Activated T-helper 1 cell treated with anti-CD3 and anti-CD28 coated beads, Interleukin-12 subunit alpha, Interleukin-12 subunit beta, Interleukin-2, Interleukin-4 antibody, amounts not matched to agents 30 ng/mL and 10 ng/mL and 1 ng/mL, durations not matched to agents 14 hours and 24 hours and 36 hours (primary cell): ENCODE results near the gene PLCB4. TPM values are rescaled to one million over a fixed set of nuclear protein-coding genes. Genes with fewer than 3 reads are reported as not detected.
"Not testable (repeated sequence)": the region's sequence is repeated elsewhere in the genome, so short reads cannot be mapped to it uniquely, and the experiment has no call there.

Source experiments
- DNase-seq: peaks from one replicate; pipeline ENCODE4 v3.0.0; 2021; ENCODE audit warnings: low spot score
- H3K27ac Mint-ChIP-seq: one replicate; pipeline ENCODE4 v1.8.0; 2021; ENCODE audit warnings: mild to moderate bottlenecking, mixed read lengths
- H3K27me3 Mint-ChIP-seq: one replicate; pipeline ENCODE4 v1.8.0; 2022; ENCODE audit warnings: mild to moderate bottlenecking, moderate library complexity, mixed read lengths; ENCODE audit not compliant: insufficient read depth
- H3K36me3 Mint-ChIP-seq: one replicate; pipeline ENCODE4 v1.8.0; 2021; ENCODE audit warnings: low read depth, mixed read lengths
- H3K4me1 Mint-ChIP-seq: one replicate; pipeline ENCODE4 v1.8.0; 2021; ENCODE audit warnings: low read depth, mixed read lengths
- H3K4me3 Mint-ChIP-seq: one replicate; pipeline ENCODE4 v1.8.0; 2021; ENCODE audit warnings: mild to moderate bottlenecking, moderate library complexity, mixed read lengths
- H3K9me3 Mint-ChIP-seq: one replicate; pipeline ENCODE4 v1.8.0; 2021; ENCODE audit warnings: mixed read lengths
- intact Hi-C: fragments of 100-400 bp; cut with micrococcal nuclease; formaldehyde crosslinking; loops from one replicate; pipeline ENCODE4 v1.15.1; 2024
- total RNA-seq: library from RNA; stranded (reverse); gene quantifications from 2 replicates; pipeline ENCODE4 v1.2.3, GENCODE V29; 2022

Gene PLCB4
- total RNA-seq, 1 donor from 2014 or later: not detected

- Mint-ChIP-seq H3K9me3 (peaks cover 13% of the 10 kb centered on the region), H3K36me3 (no peaks in the 10 kb centered on the region), H3K4me1 (no peaks in the 10 kb centered on the region), H3K4me3 (no peak overlapping the region), H3K27me3 (no peaks in the 10 kb centered on the region), H3K27ac (no peak overlapping the region)
- DNase-seq: no peak
- intact Hi-C loops: no loop called here
Observed at GRCh38 chr20:9141921-9142320, 73.0 kb downstream of the PLCB4 start.

- Mint-ChIP-seq H3K4me1 (no peaks in the 10 kb centered on the region), H3K36me3 (no peaks in the 10 kb centered on the region), H3K4me3 (no peak overlapping the region), H3K27me3 (no peaks in the 10 kb centered on the region), H3K27ac (no peak overlapping the region), H3K9me3 (peaks cover 13% of the 10 kb centered on the region)
- no peak for DNase-seq
- intact Hi-C loops: no loop called here
Observed at GRCh38 chr20:9142809-9143208, 73.9 kb downstream of the PLCB4 start.

GRCh38 chr20:9143926-9144325 lies 75.0 kb downstream of the PLCB4 start:
- Mint-ChIP-seq H3K27me3 (no peaks in the 10 kb centered on the region), H3K4me3 (no peak overlapping the region), H3K9me3 (peaks cover 13% of the 10 kb centered on the region), H3K27ac (no peak overlapping the region), H3K4me1 (no peaks in the 10 kb centered on the region), H3K36me3 (no peaks in the 10 kb centered on the region)
- intact Hi-C loops: no loop called here
- DNase-seq: no peak

- no peaks in the 10 kb centered on the region for H3K4me1 Mint-ChIP-seq
- no peak overlapping the region for H3K4me3 Mint-ChIP-seq
- H3K27ac Mint-ChIP-seq: no peak overlapping the region
- DNase-seq: no peak
- no peaks in the 10 kb centered on the region for H3K36me3 Mint-ChIP-seq
- no peaks in the 10 kb centered on the region for H3K27me3 Mint-ChIP-seq
- intact Hi-C loops: no loop called here
- H3K9me3 Mint-ChIP-seq: peaks cover 13% of the 10 kb centered on the region
Observed at GRCh38 chr20:9144643-9145042, 75.8 kb downstream of the PLCB4 start.

GRCh38 chr20:9145142-9145541 lies 76.3 kb downstream of the PLCB4 start:
- H3K4me3 Mint-ChIP-seq: no peak overlapping the region
- H3K27ac Mint-ChIP-seq: no peak overlapping the region
- H3K4me1 Mint-ChIP-seq: no peaks in the 10 kb centered on the region
- H3K27me3 Mint-ChIP-seq: no peaks in the 10 kb centered on the region
- H3K36me3 Mint-ChIP-seq: no peaks in the 10 kb centered on the region
- DNase-seq: no peak
- intact Hi-C loops: no loop called here
- peaks cover 10% of the 10 kb centered on the region for H3K9me3 Mint-ChIP-seq

GRCh38 chr20:9146649-9147048 lies 77.8 kb downstream of the PLCB4 start:
- intact Hi-C loops: no loop called here
- no peaks in the 10 kb centered on the region for H3K27me3 Mint-ChIP-seq
- H3K36me3 Mint-ChIP-seq: no peaks in the 10 kb centered on the region
- H3K4me1 Mint-ChIP-seq: no peaks in the 10 kb centered on the region
- H3K4me3 Mint-ChIP-seq: no peak overlapping the region
- H3K9me3 Mint-ChIP-seq: peaks cover 9% of the 10 kb centered on the region
- no peak for DNase-seq
- H3K27ac Mint-ChIP-seq: no peak overlapping the region

- Mint-ChIP-seq H3K4me1 (no peaks in the 10 kb centered on the region), H3K9me3 (peaks cover 11% of the 10 kb centered on the region), H3K27ac (no peak overlapping the region), H3K36me3 (no peaks in the 10 kb centered on the region), H3K27me3 (no peaks in the 10 kb centered on the region), H3K4me3 (no peak overlapping the region)
- intact Hi-C loops: no loop called here
- no peak for DNase-seq
Observed at GRCh38 chr20:9147547-9148024, 78.7 kb downstream of the PLCB4 start.

GRCh38 chr20:9148291-9148690 lies 79.4 kb downstream of the PLCB4 start:
- no peak overlapping the region for H3K27ac Mint-ChIP-seq
- intact Hi-C loops: no loop called here
- no peaks in the 10 kb centered on the region for H3K4me1 Mint-ChIP-seq
- H3K4me3 Mint-ChIP-seq: no peak overlapping the region
- H3K9me3 Mint-ChIP-seq: peaks cover 10% of the 10 kb centered on the region
- DNase-seq: no peak
- H3K27me3 Mint-ChIP-seq: no peaks in the 10 kb centered on the region
- H3K36me3 Mint-ChIP-seq: no peaks in the 10 kb centered on the region

- Mint-ChIP-seq H3K9me3 (peaks cover 12% of the 10 kb centered on the region), H3K27me3 (no peaks in the 10 kb centered on the region), H3K4me1 (no peaks in the 10 kb centered on the region), H3K4me3 (no peak overlapping the region), H3K27ac (no peak overlapping the region), H3K36me3 (no peaks in the 10 kb centered on the region)
- intact Hi-C loops: no loop called here
- no peak for DNase-seq
Observed at GRCh38 chr20:9149087-9149486, 80.2 kb downstream of the PLCB4 start.

GRCh38 chr20:9149796-9150195 lies 80.9 kb downstream of the PLCB4 start:
- no peak for DNase-seq
- Mint-ChIP-seq H3K4me1 (no peaks in the 10 kb centered on the region), H3K27ac (no peak overlapping the region), H3K4me3 (no peak overlapping the region), H3K9me3 (peaks cover 12% of the 10 kb centered on the region), H3K27me3 (no peaks in the 10 kb centered on the region), H3K36me3 (no peaks in the 10 kb centered on the region)
- intact Hi-C loops: no loop called here

- no peak for DNase-seq
- Mint-ChIP-seq H3K27ac (no peak overlapping the region), H3K36me3 (no peaks in the 10 kb centered on the region), H3K9me3 (peaks cover 12% of the 10 kb centered on the region), H3K4me1 (no peaks in the 10 kb centered on the region), H3K4me3 (no peak overlapping the region), H3K27me3 (no peaks in the 10 kb centered on the region)
- intact Hi-C loops: no loop called here
Observed at GRCh38 chr20:9150679-9151078, 81.8 kb downstream of the PLCB4 start.

- H3K36me3 Mint-ChIP-seq, H3K4me1 Mint-ChIP-seq, H3K27ac Mint-ChIP-seq, H3K4me3 Mint-ChIP-seq, intact Hi-C loops, DNase-seq, H3K27me3 Mint-ChIP-seq: not testable (repeated sequence)
- peaks cover 12% of the 10 kb centered on the region for H3K9me3 Mint-ChIP-seq
Observed at GRCh38 chr20:9152139-9152538, 83.3 kb downstream of the PLCB4 start.

GRCh38 chr20:9154464-9155024 lies 85.7 kb downstream of the PLCB4 start:
- Mint-ChIP-seq H3K36me3 (no peaks in the 10 kb centered on the region), H3K27me3 (no peaks in the 10 kb centered on the region), H3K4me3 (no peak overlapping the region), H3K4me1 (no peaks in the 10 kb centered on the region), H3K27ac (no peak overlapping the region), H3K9me3 (peaks cover 12% of the 10 kb centered on the region)
- no peak for DNase-seq
- intact Hi-C loops: no loop called here
